T-helper 2 cell (primary cell): ENCODE measurements around the gene EMID1.
"Not testable (repeated sequence)": the region's sequence is repeated elsewhere in the genome, so short reads cannot be mapped to it uniquely, and the experiment has no call there.

ENCODE experiments used
- DNase-seq, 5 experiments: peaks; one replicate each; pipeline versions ENCODE4 v3.0.0 to v3.0.0-alpha.2; 2012 to 2022

Gene EMID1

GRCh38 chr22:29231971-29232959 lies 26.6 kb downstream of the EMID1 start:
- no peak for DNase-seq

GRCh38 chr22:29233277-29233877 lies 27.7 kb downstream of the EMID1 start:
- no peak for DNase-seq

- DNase-seq: not testable (repeated sequence)
These were observed 34.8 kb downstream of the EMID1 start for GRCh38 chr22:29240481-29240880.

- no peak for DNase-seq
These were observed 38.3 kb downstream of the EMID1 start for GRCh38 chr22:29243874-29244446.

GRCh38 chr22:29244785-29245625 lies 39.3 kb downstream of the EMID1 start:
- no peak for DNase-seq

- DNase-seq: peak; percentile 22 to 66 (median 49)
These were observed 40.1 kb downstream of the EMID1 start for GRCh38 chr22:29245626-29246385.

- not testable (repeated sequence) for DNase-seq
These were observed 42.2 kb downstream of the EMID1 start for GRCh38 chr22:29247891-29248290.

- DNase-seq: no peak
These were observed 45.6 kb downstream of the EMID1 start for GRCh38 chr22:29251265-29251664.

- DNase-seq: no peak
These were observed 46.5 kb downstream of the EMID1 start for GRCh38 chr22:29251981-29252911.

GRCh38 chr22:29253561-29254285 lies 48.0 kb downstream of the EMID1 start:
- DNase-seq: no peak

GRCh38 chr22:29254286-29254660 lies 48.6 kb downstream of the EMID1 start:
- peak in 1 of 5 experiments; percentile 57 for DNase-seq

GRCh38 chr22:29255064-29255621 lies 49.4 kb downstream of the EMID1 start:
- DNase-seq: no peak

GRCh38 chr22:29256606-29257325 lies 51.1 kb downstream of the EMID1 start:
- DNase-seq: no peak

GRCh38 chr22:29257751-29258181 lies 52.1 kb downstream of the EMID1 start:
- DNase-seq: no peak

- DNase-seq: no peak
These were observed 52.9 kb downstream of the EMID1 start for GRCh38 chr22:29258407-29259252.

- no peak for DNase-seq
These were observed 53.7 kb downstream of the EMID1 start for GRCh38 chr22:29259253-29259899.

GRCh38 chr22:29260031-29260560 lies 54.4 kb downstream of the EMID1 start:
- DNase-seq: no peak
